ENCODE measurements around the gene CALR.

The CALR gene

GRCh38 chr19:12984143-12984627, 45.8 kb downstream of the CALR start:
- Histone ChIP-seq H3K79me2 (ENCODE audit: control insufficient read depth, insufficient read depth, low read length, unreplicated experiment) (no peaks in the 10 kb centered on the region), H3K27me3 (ENCODE audit: insufficient read depth, low read length) (no peaks in the 10 kb centered on the region), H3K4me3 (ENCODE audit: low read depth, low read length) (no peak overlapping the region), H3K27ac (ENCODE audit: low read depth, low read length) (no peak overlapping the region), H3K4me1 (ENCODE audit: control insufficient read depth, insufficient read depth, low read length, unreplicated experiment) (no peaks in the 10 kb centered on the region), H2AFZ (ENCODE audit: low read length, unreplicated experiment) (no peak overlapping the region), H3K36me3 (ENCODE audit: insufficient read depth, low read length) (no peaks in the 10 kb centered on the region)

- Histone ChIP-seq H3K36me3 (ENCODE audit: insufficient read depth, low read length) (no peaks in the 10 kb centered on the region), H2AFZ (ENCODE audit: low read length, unreplicated experiment) (no peak overlapping the region), H3K27me3 (ENCODE audit: insufficient read depth, low read length) (no peaks in the 10 kb centered on the region), H3K4me1 (ENCODE audit: control insufficient read depth, insufficient read depth, low read length, unreplicated experiment) (no peaks in the 10 kb centered on the region), H3K79me2 (ENCODE audit: control insufficient read depth, insufficient read depth, low read length, unreplicated experiment) (no peaks in the 10 kb centered on the region), H3K4me3 (ENCODE audit: low read depth, low read length) (no peak overlapping the region), H3K27ac (ENCODE audit: low read depth, low read length) (no peak overlapping the region)
Measured at GRCh38 chr19:12984683-12985048, 46.3 kb downstream of the CALR start.

- H3K27ac ChIP-seq (ENCODE audit: low read depth, low read length) = no peak overlapping the region
- H3K36me3 ChIP-seq (ENCODE audit: insufficient read depth, low read length) = no peaks in the 10 kb centered on the region
- no peaks in the 10 kb centered on the region for H3K4me1 ChIP-seq (ENCODE audit: control insufficient read depth, insufficient read depth, low read length, unreplicated experiment)
- H3K27me3 ChIP-seq (ENCODE audit: insufficient read depth, low read length) = no peaks in the 10 kb centered on the region
- no peak overlapping the region for H2AFZ ChIP-seq (ENCODE audit: low read length, unreplicated experiment)
- no peaks in the 10 kb centered on the region for H3K79me2 ChIP-seq (ENCODE audit: control insufficient read depth, insufficient read depth, low read length, unreplicated experiment)
- no peak overlapping the region for H3K4me3 ChIP-seq (ENCODE audit: low read depth, low read length)
Measured at GRCh38 chr19:12985049-12985776, 46.8 kb downstream of the CALR start.

- H2AFZ ChIP-seq (ENCODE audit: low read length, unreplicated experiment) = no peak overlapping the region
- no peaks in the 10 kb centered on the region for H3K4me1 ChIP-seq (ENCODE audit: control insufficient read depth, insufficient read depth, low read length, unreplicated experiment)
- H3K36me3 ChIP-seq (ENCODE audit: insufficient read depth, low read length) = no peaks in the 10 kb centered on the region
- no peaks in the 10 kb centered on the region for H3K27me3 ChIP-seq (ENCODE audit: insufficient read depth, low read length)
- no peak overlapping the region for H3K27ac ChIP-seq (ENCODE audit: low read depth, low read length)
- H3K79me2 ChIP-seq (ENCODE audit: control insufficient read depth, insufficient read depth, low read length, unreplicated experiment) = no peaks in the 10 kb centered on the region
- H3K4me3 ChIP-seq (ENCODE audit: low read depth, low read length) = no peak overlapping the region
Measured at GRCh38 chr19:12986726-12987125, 48.3 kb downstream of the CALR start.

- Histone ChIP-seq H3K4me3 (ENCODE audit: low read depth, low read length) (no peak overlapping the region), H3K27me3 (ENCODE audit: insufficient read depth, low read length) (no peaks in the 10 kb centered on the region), H3K27ac (ENCODE audit: low read depth, low read length) (no peak overlapping the region)
Measured at GRCh38 chr19:12987190-12987589, 48.8 kb downstream of the CALR start.

GRCh38 chr19:12987781-12988180, 49.4 kb downstream of the CALR start:
- H3K36me3 ChIP-seq (ENCODE audit: insufficient read depth, low read length) = no peaks in the 10 kb centered on the region
- H3K27ac ChIP-seq (ENCODE audit: low read depth, low read length) = no peak overlapping the region
- H3K79me2 ChIP-seq (ENCODE audit: control insufficient read depth, insufficient read depth, low read length, unreplicated experiment) = no peaks in the 10 kb centered on the region
- no peak overlapping the region for H3K4me3 ChIP-seq (ENCODE audit: low read depth, low read length)
- no peak overlapping the region for H2AFZ ChIP-seq (ENCODE audit: low read length, unreplicated experiment)
- H3K27me3 ChIP-seq (ENCODE audit: insufficient read depth, low read length) = no peaks in the 10 kb centered on the region
- H3K4me1 ChIP-seq (ENCODE audit: control insufficient read depth, insufficient read depth, low read length, unreplicated experiment) = no peaks in the 10 kb centered on the region

More at GRCh38 chr19:12987190-12987589, 48.8 kb downstream of the CALR start:
- H2AFZ ChIP-seq (ENCODE audit: low read length, unreplicated experiment) = no peak overlapping the region
- H3K79me2 ChIP-seq (ENCODE audit: control insufficient read depth, insufficient read depth, low read length, unreplicated experiment) = no peaks in the 10 kb centered on the region
- no peaks in the 10 kb centered on the region for H3K36me3 ChIP-seq (ENCODE audit: insufficient read depth, low read length)
- no peaks in the 10 kb centered on the region for H3K4me1 ChIP-seq (ENCODE audit: control insufficient read depth, insufficient read depth, low read length, unreplicated experiment)

- Histone ChIP-seq H3K79me2 (ENCODE audit: control insufficient read depth, insufficient read depth, low read length, unreplicated experiment) (no peaks in the 10 kb centered on the region), H3K4me1 (ENCODE audit: control insufficient read depth, insufficient read depth, low read length, unreplicated experiment) (no peaks in the 10 kb centered on the region), H3K27ac (ENCODE audit: low read depth, low read length) (no peak overlapping the region), H2AFZ (ENCODE audit: low read length, unreplicated experiment) (no peak overlapping the region), H3K27me3 (ENCODE audit: insufficient read depth, low read length) (no peaks in the 10 kb centered on the region), H3K36me3 (ENCODE audit: insufficient read depth, low read length) (no peaks in the 10 kb centered on the region), H3K4me3 (ENCODE audit: low read depth, low read length) (no peak overlapping the region)
Measured at GRCh38 chr19:12990431-12990830, 52.0 kb downstream of the CALR start.

GRCh38 chr19:12990853-12991252, 52.4 kb downstream of the CALR start:
- no peak overlapping the region for H3K27ac ChIP-seq (ENCODE audit: low read depth, low read length)
- H3K79me2 ChIP-seq (ENCODE audit: control insufficient read depth, insufficient read depth, low read length, unreplicated experiment) = peaks cover 2% of the 10 kb centered on the region
- H3K27me3 ChIP-seq (ENCODE audit: insufficient read depth, low read length) = no peaks in the 10 kb centered on the region
- H3K36me3 ChIP-seq (ENCODE audit: insufficient read depth, low read length) = no peaks in the 10 kb centered on the region
- H2AFZ ChIP-seq (ENCODE audit: low read length, unreplicated experiment) = no peak overlapping the region
- H3K4me3 ChIP-seq (ENCODE audit: low read depth, low read length) = no peak overlapping the region
- no peaks in the 10 kb centered on the region for H3K4me1 ChIP-seq (ENCODE audit: control insufficient read depth, insufficient read depth, low read length, unreplicated experiment)

- H3K4me1 ChIP-seq (ENCODE audit: control insufficient read depth, insufficient read depth, low read length, unreplicated experiment) = no peaks in the 10 kb centered on the region
- H3K36me3 ChIP-seq (ENCODE audit: insufficient read depth, low read length) = no peaks in the 10 kb centered on the region
- no peak overlapping the region for H3K4me3 ChIP-seq (ENCODE audit: low read depth, low read length)
- no peak overlapping the region for H3K27ac ChIP-seq (ENCODE audit: low read depth, low read length)
- no peak overlapping the region for H2AFZ ChIP-seq (ENCODE audit: low read length, unreplicated experiment)
- peaks cover 6% of the 10 kb centered on the region for H3K79me2 ChIP-seq (ENCODE audit: control insufficient read depth, insufficient read depth, low read length, unreplicated experiment)
- H3K27me3 ChIP-seq (ENCODE audit: insufficient read depth, low read length) = no peaks in the 10 kb centered on the region
Measured at GRCh38 chr19:12991296-12991695, 52.9 kb downstream of the CALR start.

- Histone ChIP-seq H3K4me1 (ENCODE audit: control insufficient read depth, insufficient read depth, low read length, unreplicated experiment) (peaks cover 3% of the 10 kb centered on the region), H3K4me3 (ENCODE audit: low read depth, low read length) (no peak overlapping the region), H3K27me3 (ENCODE audit: insufficient read depth, low read length) (no peaks in the 10 kb centered on the region), H3K79me2 (ENCODE audit: control insufficient read depth, insufficient read depth, low read length, unreplicated experiment) (peaks cover 20% of the 10 kb centered on the region), H3K27ac (ENCODE audit: low read depth, low read length) (no peak overlapping the region), H3K36me3 (ENCODE audit: insufficient read depth, low read length) (no peaks in the 10 kb centered on the region), H2AFZ (ENCODE audit: low read length, unreplicated experiment) (no peak overlapping the region)
Measured at GRCh38 chr19:12992729-12993128, 54.3 kb downstream of the CALR start.

GRCh38 chr19:12993562-12993961, 55.2 kb downstream of the CALR start:
- H3K27ac ChIP-seq (ENCODE audit: low read depth, low read length) = no peak overlapping the region

More at GRCh38 chr19:12993562-12993961, 55.2 kb downstream of the CALR start:
- Histone ChIP-seq H3K27me3 (ENCODE audit: insufficient read depth, low read length) (no peaks in the 10 kb centered on the region), H2AFZ (ENCODE audit: low read length, unreplicated experiment) (no peak overlapping the region), H3K79me2 (ENCODE audit: control insufficient read depth, insufficient read depth, low read length, unreplicated experiment) (peaks cover 28% of the 10 kb centered on the region), H3K36me3 (ENCODE audit: insufficient read depth, low read length) (no peaks in the 10 kb centered on the region), H3K4me1 (ENCODE audit: control insufficient read depth, insufficient read depth, low read length, unreplicated experiment) (peaks cover 3% of the 10 kb centered on the region), H3K4me3 (ENCODE audit: low read depth, low read length) (no peak overlapping the region)

Data from ACC112 (cell line).